ENCODE data around the gene EPN1. TPM values are rescaled to one million over a fixed set of nuclear protein-coding genes. Genes with fewer than 3 reads are reported as not detected.

EPN1 gene
- total and polyA plus RNA-seq, 2 of the 13 experiments (the other 11 are each of a cell fraction or from before 2014, with no cell fraction given): 28.9 to 31.7 TPM

- TF ChIP-seq CSRNP1 (CRISPR knock-in tag; IDR thresholded peaks at IDR 0.05) (peak; percentile 38; the same call in 1 of the 2 replicates), ZNF407 (CRISPR knock-in tag; IDR thresholded peaks at IDR 0.05; ENCODE audit: not compliant biosample characterization) (peak; percentile 26), HNRNPUL1 (IDR thresholded peaks at IDR 0.05; ENCODE audit: low read depth, low read length) (no peak), WIZ (CRISPR knock-in tag; IDR thresholded peaks at IDR 0.05) (no peak), ELF1 (CRISPR knock-in tag; IDR thresholded peaks at IDR 0.05) (peak; percentile 98), ARID5B (CRISPR knock-in tag; IDR thresholded peaks at IDR 0.05) (peak; percentile 20; the same call in 1 of the 2 replicates), ZSCAN12 (CRISPR knock-in tag; IDR thresholded peaks at IDR 0.05) (no peak), SAP130 (CRISPR knock-in tag; IDR thresholded peaks at IDR 0.05; ENCODE audit: low read depth) (peak; percentile 89), ZFP36L1 (CRISPR knock-in tag; IDR thresholded peaks at IDR 0.05) (no peak), IKZF1 (IDR thresholded peaks at IDR 0.05) (no peak), SRSF1 (optimal IDR thresholded peaks at IDR 0.05; ENCODE audit: low read depth, low read length) (no peak), SSRP1 (CRISPR knock-in tag; IDR thresholded peaks at IDR 0.05) (no peak), HIVEP1 (CRISPR knock-in tag; IDR thresholded peaks at IDR 0.05) (no peak), MED8 (CRISPR knock-in tag; IDR thresholded peaks at IDR 0.05; ENCODE audit: insufficient replicate concordance) (no peak), SIN3B (IDR thresholded peaks at IDR 0.05; ENCODE audit: low read length) (no peak), HMG20B (CRISPR knock-in tag; conservative IDR thresholded peaks at IDR 0.05) (no peak), ZNF556 (CRISPR knock-in tag; IDR thresholded peaks at IDR 0.05; ENCODE audit: borderline replicate concordance) (peak; percentile 62)
Measured at GRCh38 chr19:55653651-55654322, 21.2 kb upstream of the EPN1 start (continued).
